ENCODE measurements around the gene ATP5F1E. TPM values are rescaled to one million over a fixed set of nuclear protein-coding genes. Genes with fewer than 3 reads are reported as not detected.

The ATP5F1E gene
- total and polyA plus RNA-seq, 2 donors, result 82.1 to 124 TPM

DNA sequence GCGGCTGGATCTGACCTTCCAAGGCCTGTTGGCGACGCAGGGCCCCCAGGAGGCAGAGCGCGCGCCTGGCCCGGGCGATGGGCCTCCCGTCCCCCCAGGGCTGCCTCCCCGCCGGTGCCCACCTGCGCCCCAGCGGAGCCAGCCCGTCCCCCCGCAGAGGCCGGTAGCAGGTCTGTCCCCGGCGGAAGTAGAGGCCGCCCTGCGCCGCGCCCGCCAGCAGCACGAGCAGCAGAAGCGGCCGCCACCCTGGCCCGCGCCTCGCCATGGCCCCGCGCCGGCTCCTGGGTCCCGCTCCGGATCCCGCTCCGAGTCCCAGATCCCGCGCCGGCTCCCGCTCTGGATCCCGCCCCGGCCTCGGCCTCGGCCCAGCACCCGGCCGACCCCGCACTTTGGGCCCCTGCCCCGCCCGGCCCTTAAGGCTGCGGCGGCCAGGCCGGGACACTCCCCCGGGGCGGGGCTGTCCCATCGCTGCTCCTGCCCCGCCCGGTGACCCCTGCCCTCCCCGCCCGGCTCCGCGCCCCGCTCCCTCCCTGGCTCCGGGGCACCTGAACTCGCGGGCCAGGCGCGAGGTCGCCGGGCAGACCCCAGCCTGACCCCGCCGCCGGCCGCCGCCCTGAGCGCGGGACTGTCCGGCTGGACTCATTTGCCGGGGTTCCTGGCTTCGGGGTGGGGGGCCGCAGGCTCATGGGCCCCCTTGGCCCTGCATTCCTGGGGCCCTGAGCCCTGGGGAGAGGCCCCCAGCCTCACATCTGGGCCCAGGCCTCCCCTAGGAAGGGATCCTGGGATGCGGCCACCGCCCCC is 25.1 kb downstream of the ATP5F1E start, which contains the start of gene CTSZ:
TSS of gene CTSZ (minus strand) at position 391 of the 801 bp plus-strand sequence. CDS start at position 265, 126 bp downstream.
- Histone ChIP-seq H3K36me3 (ENCODE audit: control insufficient read depth in 2 of 2, insufficient read depth in 2 of 2, low read length in 1 of 2) (no peaks in the 10 kb centered on the region), H3K27ac (ENCODE audit: low read depth in 1 of 2, low read length in 1 of 2) (peak within 1 kb of the TSS; percentile 26 to 60), H3K4me1 (ENCODE audit: control insufficient read depth in 2 of 2, insufficient read depth in 2 of 2, low read length in 2 of 2) (peaks cover 18 to 36% of the 10 kb centered on the region in 2 donors), H3K9me3 (ENCODE audit: control insufficient read depth in 2 of 2, insufficient read depth in 1 of 2, low read length in 1 of 2) (no peaks in the 10 kb centered on the region), H3K4me3 (ENCODE audit: low read length in 2 of 2) (peak within 1 kb of the TSS; percentile 33 to 55), H3K27me3 (ENCODE audit: control insufficient read depth in 2 of 2, insufficient read depth in 1 of 2, low read length in 1 of 2) (peaks cover 23 to 57% of the 10 kb centered on the region in 2 donors)
- 4% methylated on average over 82 of the region's 82 CpGs for WGBS
- DNase-seq (ENCODE audit: low read depth in 6 of 9, low spot score in 9 of 9), result no peak

DNA sequence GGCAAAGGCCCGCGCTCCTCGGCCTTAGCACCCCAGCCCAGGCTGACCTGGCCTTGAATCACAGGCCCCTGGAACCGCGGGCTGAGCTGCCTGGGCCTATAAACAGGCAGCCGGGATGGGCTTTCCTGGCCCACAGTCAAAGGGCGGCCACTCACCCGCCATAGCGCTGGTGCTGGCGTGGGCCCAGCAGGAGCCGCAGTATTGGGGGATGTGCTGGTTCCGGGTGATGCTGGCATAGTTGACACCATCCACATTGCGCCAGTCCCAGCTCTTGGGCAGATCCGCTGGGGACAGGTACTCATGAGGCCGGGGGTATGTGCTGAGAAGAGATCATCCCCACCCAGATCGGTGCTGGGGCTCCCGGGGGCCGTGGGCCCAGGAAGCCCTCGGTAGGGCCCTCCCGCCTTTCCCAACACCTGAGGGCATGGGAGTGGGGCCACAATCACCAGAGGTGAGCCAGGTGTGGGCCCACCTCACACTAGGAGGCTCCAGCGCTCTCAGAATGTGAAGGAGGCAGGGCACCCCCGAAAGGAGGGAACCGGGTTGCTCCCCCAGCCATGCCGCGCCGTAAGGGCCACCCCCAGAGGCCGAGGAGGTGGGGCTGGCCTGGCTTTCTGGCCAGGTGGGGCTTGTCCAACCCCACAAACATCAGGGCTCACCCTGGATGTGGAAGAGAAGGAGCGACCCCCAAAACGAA is 25.8 kb downstream of the ATP5F1E start:
- H3K4me1 ChIP-seq (ENCODE audit: control insufficient read depth in 2 of 2, insufficient read depth in 2 of 2, low read length in 2 of 2), result peaks cover 18 to 31% of the 10 kb centered on the region in 2 donors

DNA sequence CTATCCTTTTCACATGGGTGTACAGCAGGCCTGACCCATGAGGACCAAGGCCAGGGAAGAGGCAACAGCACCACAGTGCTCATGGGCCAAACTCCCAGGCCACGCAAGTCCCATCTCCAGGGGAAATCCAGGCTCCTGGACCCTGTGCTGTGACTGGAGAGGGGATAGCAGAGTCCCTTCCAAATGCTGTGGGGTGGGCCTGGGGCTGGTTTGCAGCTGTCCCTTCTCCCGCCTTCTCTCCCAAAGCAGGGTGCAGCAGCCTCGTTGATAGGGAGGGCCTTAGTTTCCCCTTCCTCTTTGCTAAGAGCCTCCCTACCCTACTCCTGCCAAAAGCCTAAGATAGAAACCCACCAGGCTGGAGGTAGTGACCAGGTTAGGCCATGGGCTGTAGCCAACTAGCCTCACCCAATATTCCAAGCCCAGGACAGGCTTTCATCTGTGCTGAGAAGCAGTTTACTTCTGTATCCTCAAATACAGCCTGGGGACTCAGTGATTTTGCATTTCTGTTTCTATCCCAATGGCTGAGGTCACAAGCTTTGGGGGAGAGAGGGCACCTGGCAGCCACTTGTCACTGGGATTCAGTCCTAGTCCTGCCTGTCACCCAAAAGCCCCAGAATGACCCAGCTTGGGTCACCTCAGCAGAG is 26.5 kb downstream of the ATP5F1E start:
- 82% methylated on average over 3 of the region's 3 CpGs for WGBS
- DNase-seq (ENCODE audit: low read depth in 6 of 9, low spot score in 9 of 9), result no peak
- no peaks in the 10 kb centered on the region for H3K36me3 ChIP-seq (ENCODE audit: control insufficient read depth in 2 of 2, insufficient read depth in 2 of 2, low read length in 1 of 2)
- peaks cover 18 to 27% of the 10 kb centered on the region in 2 donors for H3K4me1 ChIP-seq (ENCODE audit: control insufficient read depth in 2 of 2, insufficient read depth in 2 of 2, low read length in 2 of 2)
- peak overlapping the region; percentile 26 to 56 for H3K27ac ChIP-seq (ENCODE audit: low read depth in 1 of 2, low read length in 1 of 2)
- peaks cover 23 to 57% of the 10 kb centered on the region in 2 donors for H3K27me3 ChIP-seq (ENCODE audit: control insufficient read depth in 2 of 2, insufficient read depth in 1 of 2, low read length in 1 of 2)
- H3K4me3 ChIP-seq (ENCODE audit: low read length in 2 of 2), result peak overlapping the region in 1 of 2 donors; percentile 33
- H3K9me3 ChIP-seq (ENCODE audit: control insufficient read depth in 2 of 2, insufficient read depth in 1 of 2, low read length in 1 of 2), result no peaks in the 10 kb centered on the region

More for the DNA sequence above, 25.8 kb downstream of the ATP5F1E start:
- DNase-seq (ENCODE audit: low read depth in 6 of 9, low spot score in 9 of 9), result no peak
- Histone ChIP-seq H3K4me3 (ENCODE audit: low read length in 2 of 2) (peak overlapping the region; percentile 33 to 55), H3K27ac (ENCODE audit: low read depth in 1 of 2, low read length in 1 of 2) (peak overlapping the region; percentile 26 to 54), H3K27me3 (ENCODE audit: control insufficient read depth in 2 of 2, insufficient read depth in 1 of 2, low read length in 1 of 2) (peaks cover 23 to 57% of the 10 kb centered on the region in 2 donors), H3K9me3 (ENCODE audit: control insufficient read depth in 2 of 2, insufficient read depth in 1 of 2, low read length in 1 of 2) (no peaks in the 10 kb centered on the region), H3K36me3 (ENCODE audit: control insufficient read depth in 2 of 2, insufficient read depth in 2 of 2, low read length in 1 of 2) (no peaks in the 10 kb centered on the region)
- WGBS, result 58% methylated on average over 29 of the region's 29 CpGs

DNA sequence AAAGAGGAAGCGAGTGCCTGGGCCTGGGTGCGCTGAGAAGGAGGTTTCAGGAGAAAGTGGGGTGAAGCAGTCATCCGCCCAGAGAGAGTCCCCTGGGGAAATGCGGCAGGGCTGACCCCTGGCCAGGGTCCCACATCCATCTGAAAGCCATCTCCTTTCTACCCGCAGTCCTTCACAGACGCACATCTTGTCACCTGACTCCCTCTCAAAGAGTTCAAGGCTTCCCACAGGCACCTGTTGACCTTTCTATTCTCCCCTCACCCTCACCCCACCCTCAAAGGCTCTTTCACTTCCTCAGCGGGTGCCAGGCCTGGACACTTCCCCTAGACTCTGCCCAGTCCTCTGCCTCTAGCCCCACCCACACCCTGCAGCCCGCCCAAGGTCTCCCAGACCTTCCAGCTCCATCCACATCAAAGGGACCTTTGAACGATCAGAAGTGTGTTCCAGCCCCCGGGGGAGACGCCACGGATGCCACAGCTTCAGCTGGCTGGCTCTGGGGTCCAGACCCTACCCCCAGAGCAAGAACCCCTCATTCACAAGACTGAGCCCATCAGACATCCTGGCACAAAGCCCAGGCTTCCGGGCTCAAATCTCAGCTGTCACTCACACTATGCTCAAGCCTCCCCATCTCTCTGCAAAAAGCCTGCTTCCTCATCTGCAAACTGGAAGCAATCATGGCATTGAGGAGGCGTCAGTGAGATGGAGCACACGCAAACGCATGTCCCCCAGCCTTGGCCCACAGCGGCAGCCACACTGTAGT is 27.2 kb downstream of the ATP5F1E start:
- H3K27ac ChIP-seq (ENCODE audit: low read depth in 1 of 2, low read length in 1 of 2), result peak overlapping the region; percentile 26 to 36
- WGBS, result 8% methylated on average over 17 of the region's 17 CpGs
- H3K4me3 ChIP-seq (ENCODE audit: low read length in 2 of 2), result no peak overlapping the region
- no peaks in the 10 kb centered on the region for H3K9me3 ChIP-seq (ENCODE audit: control insufficient read depth in 2 of 2, insufficient read depth in 1 of 2, low read length in 1 of 2)
- peaks cover 23 to 57% of the 10 kb centered on the region in 2 donors for H3K27me3 ChIP-seq (ENCODE audit: control insufficient read depth in 2 of 2, insufficient read depth in 1 of 2, low read length in 1 of 2)
- peak in 2 of 9 donors; percentile 32 to 61 for DNase-seq (ENCODE audit: low read depth in 6 of 9, low spot score in 9 of 9)
- no peaks in the 10 kb centered on the region for H3K36me3 ChIP-seq (ENCODE audit: control insufficient read depth in 2 of 2, insufficient read depth in 2 of 2, low read length in 1 of 2)
- peaks cover 18 to 21% of the 10 kb centered on the region in 2 donors for H3K4me1 ChIP-seq (ENCODE audit: control insufficient read depth in 2 of 2, insufficient read depth in 2 of 2, low read length in 2 of 2)

DNA sequence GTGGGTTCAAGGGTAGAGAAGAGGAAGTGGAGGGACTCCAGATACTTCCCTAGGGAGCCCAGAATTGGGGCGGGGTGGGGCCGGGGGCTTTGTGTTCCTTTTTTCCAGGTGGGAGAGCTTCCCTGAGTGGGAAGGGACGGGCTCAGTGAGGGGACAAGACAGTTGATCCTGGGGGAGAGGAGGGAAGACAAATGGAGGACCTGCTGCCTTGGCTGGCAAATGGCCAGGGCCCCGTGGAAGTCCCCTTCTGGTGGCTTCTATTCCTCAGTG is 27.7 kb downstream of the ATP5F1E start:
- peaks cover 18 to 21% of the 10 kb centered on the region in 2 donors for H3K4me1 ChIP-seq (ENCODE audit: control insufficient read depth in 2 of 2, insufficient read depth in 2 of 2, low read length in 2 of 2)
- no peak for DNase-seq (ENCODE audit: low read depth in 6 of 9, low spot score in 9 of 9)

DNA sequence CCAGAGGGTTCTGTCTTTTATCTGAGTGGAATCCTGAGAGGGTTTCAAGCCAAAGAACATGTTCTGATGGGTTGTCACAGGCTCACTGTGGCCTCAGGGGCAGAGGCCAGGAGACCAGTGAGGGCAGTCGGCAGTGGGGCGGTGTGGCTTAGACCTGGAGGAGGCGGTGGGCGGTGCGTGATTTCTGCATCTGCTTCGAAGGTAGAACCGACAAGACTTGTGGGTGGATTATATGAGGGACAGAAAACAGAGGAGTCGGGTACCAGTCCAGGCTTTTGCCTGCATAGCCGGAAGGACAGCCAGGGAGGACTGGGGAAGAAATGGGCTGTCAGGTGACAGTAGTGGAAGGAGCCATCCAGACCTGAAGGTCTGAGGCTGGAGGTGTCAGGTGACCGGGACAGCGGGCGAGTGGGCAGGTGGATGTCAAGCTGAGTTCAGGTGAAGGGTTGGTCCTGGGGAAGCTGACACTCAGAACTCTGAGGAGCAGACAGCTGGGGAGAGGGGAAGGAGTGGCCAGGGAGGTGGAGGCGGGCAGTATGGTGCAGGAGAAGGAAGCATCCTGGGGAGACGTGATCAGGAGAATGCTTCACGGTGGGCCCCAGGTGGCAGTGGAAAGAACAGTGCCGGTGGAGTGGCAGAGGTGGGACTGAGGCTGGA is 28.2 kb downstream of the ATP5F1E start:
- 76% methylated on average over 16 of the region's 16 CpGs for WGBS
- no peak overlapping the region for H3K4me3 ChIP-seq (ENCODE audit: low read length in 2 of 2)
- no peaks in the 10 kb centered on the region for H3K36me3 ChIP-seq (ENCODE audit: control insufficient read depth in 2 of 2, insufficient read depth in 2 of 2, low read length in 1 of 2)
- H3K27ac ChIP-seq (ENCODE audit: low read depth in 1 of 2, low read length in 1 of 2), result no peak overlapping the region
- H3K4me1 ChIP-seq (ENCODE audit: control insufficient read depth in 2 of 2, insufficient read depth in 2 of 2, low read length in 2 of 2), result peaks cover 18 to 21% of the 10 kb centered on the region in 2 donors
- no peaks in the 10 kb centered on the region for H3K9me3 ChIP-seq (ENCODE audit: control insufficient read depth in 2 of 2, insufficient read depth in 1 of 2, low read length in 1 of 2)
- no peak for DNase-seq (ENCODE audit: low read depth in 6 of 9, low spot score in 9 of 9)
- H3K27me3 ChIP-seq (ENCODE audit: control insufficient read depth in 2 of 2, insufficient read depth in 1 of 2, low read length in 1 of 2), result peaks cover 18 to 55% of the 10 kb centered on the region in 2 donors

More for the DNA sequence above, 27.7 kb downstream of the ATP5F1E start:
- Histone ChIP-seq H3K4me3 (ENCODE audit: low read length in 2 of 2) (no peak overlapping the region), H3K27ac (ENCODE audit: low read depth in 1 of 2, low read length in 1 of 2) (peak overlapping the region in 1 of 2 donors; percentile 0), H3K36me3 (ENCODE audit: control insufficient read depth in 2 of 2, insufficient read depth in 2 of 2, low read length in 1 of 2) (no peaks in the 10 kb centered on the region), H3K27me3 (ENCODE audit: control insufficient read depth in 2 of 2, insufficient read depth in 1 of 2, low read length in 1 of 2) (peaks cover 21 to 57% of the 10 kb centered on the region in 2 donors), H3K9me3 (ENCODE audit: control insufficient read depth in 2 of 2, insufficient read depth in 1 of 2, low read length in 1 of 2) (no peaks in the 10 kb centered on the region)
- WGBS, result 19% methylated on average over 4 of the region's 4 CpGs

DNA sequence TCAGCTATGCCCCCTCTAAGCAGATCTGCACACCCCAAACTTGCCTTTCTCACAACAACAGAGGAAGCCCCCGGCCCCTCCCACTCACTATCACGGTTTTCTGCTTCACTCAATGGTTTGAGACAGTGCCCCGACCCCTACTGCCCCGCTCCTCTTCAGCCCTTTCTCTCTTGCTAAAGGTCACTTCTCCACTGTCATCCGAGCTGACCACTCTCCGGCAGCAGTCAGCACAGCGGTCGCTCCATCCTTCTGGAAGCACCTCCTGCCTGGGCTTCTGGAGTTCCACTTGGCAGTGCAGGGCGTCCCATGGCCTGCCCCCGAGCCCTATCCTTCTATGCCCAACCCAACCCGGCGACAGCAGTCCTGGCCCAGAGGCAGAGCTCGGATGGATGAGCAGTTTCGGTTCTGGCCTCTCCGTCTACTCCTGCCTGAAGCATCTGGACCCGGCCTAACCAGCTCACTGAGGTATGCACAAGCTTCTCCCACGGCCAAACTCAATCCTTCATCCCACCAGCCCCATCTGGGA is 29.2 kb downstream of the ATP5F1E start:
- no peak overlapping the region for H3K27ac ChIP-seq (ENCODE audit: low read depth in 1 of 2, low read length in 1 of 2)
- no peak for DNase-seq (ENCODE audit: low read depth in 6 of 9, low spot score in 9 of 9)
- H3K36me3 ChIP-seq (ENCODE audit: control insufficient read depth in 2 of 2, insufficient read depth in 2 of 2, low read length in 1 of 2), result no peaks in the 10 kb centered on the region
- no peak overlapping the region for H3K4me3 ChIP-seq (ENCODE audit: low read length in 2 of 2)
- peaks cover 18 to 21% of the 10 kb centered on the region in 2 donors for H3K4me1 ChIP-seq (ENCODE audit: control insufficient read depth in 2 of 2, insufficient read depth in 2 of 2, low read length in 2 of 2)
- H3K27me3 ChIP-seq (ENCODE audit: control insufficient read depth in 2 of 2, insufficient read depth in 1 of 2, low read length in 1 of 2), result peaks cover 12 to 45% of the 10 kb centered on the region in 2 donors
- H3K9me3 ChIP-seq (ENCODE audit: control insufficient read depth in 2 of 2, insufficient read depth in 1 of 2, low read length in 1 of 2), result no peaks in the 10 kb centered on the region
- WGBS, result 93% methylated on average over 17 of the region's 17 CpGs

DNA sequence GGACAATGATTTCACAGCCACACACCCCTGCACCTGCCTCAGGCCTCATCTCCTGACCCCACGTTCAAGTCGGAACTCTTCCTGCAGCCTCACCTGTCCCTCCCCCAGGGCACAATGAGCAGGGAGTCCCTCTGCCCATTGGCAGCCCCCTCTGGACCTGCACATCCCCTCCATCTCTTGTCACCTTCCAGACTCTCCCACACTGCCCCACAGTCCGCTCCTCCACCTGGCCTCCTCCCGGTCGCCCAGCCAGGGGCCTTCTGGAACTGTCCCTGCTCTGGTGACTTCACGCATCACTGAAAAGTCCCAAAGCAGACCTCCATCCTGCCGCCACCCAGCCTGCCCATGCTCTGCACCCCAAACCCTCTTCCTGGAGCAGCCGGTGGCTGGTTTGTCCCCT is 29.7 kb downstream of the ATP5F1E start:
- Histone ChIP-seq H3K4me3 (ENCODE audit: low read length in 2 of 2) (no peak overlapping the region), H3K36me3 (ENCODE audit: control insufficient read depth in 2 of 2, insufficient read depth in 2 of 2, low read length in 1 of 2) (peaks cover 4% of the 10 kb centered on the region in 2 donors), H3K4me1 (ENCODE audit: control insufficient read depth in 2 of 2, insufficient read depth in 2 of 2, low read length in 2 of 2) (peaks cover 17 to 21% of the 10 kb centered on the region in 2 donors), H3K27me3 (ENCODE audit: control insufficient read depth in 2 of 2, insufficient read depth in 1 of 2, low read length in 1 of 2) (peaks cover 9 to 40% of the 10 kb centered on the region in 2 donors), H3K9me3 (ENCODE audit: control insufficient read depth in 2 of 2, insufficient read depth in 1 of 2, low read length in 1 of 2) (no peaks in the 10 kb centered on the region), H3K27ac (ENCODE audit: low read depth in 1 of 2, low read length in 1 of 2) (no peak overlapping the region)
- WGBS, result 95% methylated on average over 8 of the region's 8 CpGs
- no peak for DNase-seq (ENCODE audit: low read depth in 6 of 9, low spot score in 9 of 9)

Measured in thymus (tissue), 11 donors.